Choroid plexus epithelial cell (primary cell): ENCODE results near the gene PRKX.
"Not testable (repeated sequence)": the region's sequence is repeated elsewhere in the genome, so short reads cannot be mapped to it uniquely, and the experiment has no call there.

Source experiments
- DNase-seq: peaks from one replicate; pipeline ENCODE4 v3.0.0-alpha.2; 2010; ENCODE audit warnings: low read depth
- H3K4me3 ChIP-seq: 2 replicates; pipeline ENCODE4 v1.5.1; 2011; ENCODE audit warnings: low read depth, mild to moderate bottlenecking, control low read depth, low read length, moderate library complexity
- TF ChIP-seq, protein P1 (sequence below): conservative IDR thresholded peaks from 2 replicates; pipeline ENCODE4 v1.5.1; 2011; ENCODE audit warnings: low read depth, mild to moderate bottlenecking, control low read depth, inconsistent platforms, low read length, moderate library complexity

Gene PRKX

DNA sequence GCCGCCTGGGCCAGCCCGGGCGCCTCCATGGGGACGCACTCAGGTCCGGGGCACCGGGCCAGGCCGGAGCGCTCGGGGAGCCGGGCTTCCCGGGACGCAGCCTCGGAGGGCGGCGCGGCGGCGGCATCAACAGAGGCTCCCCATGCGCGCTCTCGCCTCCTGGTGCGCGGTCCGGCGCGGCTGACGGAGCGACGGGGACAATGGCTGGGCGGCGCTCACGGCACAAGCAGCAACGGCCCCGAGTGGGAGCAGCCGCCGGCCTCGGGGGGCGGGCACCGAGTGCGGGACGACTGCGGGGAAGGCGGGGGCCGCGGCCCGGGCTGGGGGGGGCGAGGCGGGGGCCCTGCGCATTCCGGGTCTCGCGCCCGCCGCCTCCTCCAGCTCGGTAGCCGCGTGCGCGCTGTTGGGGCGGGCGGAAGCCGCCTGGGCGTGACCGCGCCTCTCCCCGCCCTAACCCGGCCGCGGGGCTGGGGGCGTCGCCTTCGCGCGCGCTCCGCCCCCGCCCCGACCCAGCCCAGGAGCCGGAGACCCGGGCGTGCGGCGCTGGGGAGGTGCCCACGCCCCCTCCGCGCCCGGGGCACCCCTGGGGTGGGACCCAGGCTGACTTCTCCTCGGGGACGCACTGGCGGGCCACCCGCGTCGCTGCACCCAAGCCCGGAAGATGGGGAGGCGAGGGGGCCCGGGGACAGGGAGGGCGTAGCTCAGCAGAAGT, at the start of gene PRKX:
PRKX (minus strand) TSS at position 425 of the 712 bp plus-strand sequence; CDS start at position 29, 396 bp downstream.
- TF ChIP-seq, protein P1, sequence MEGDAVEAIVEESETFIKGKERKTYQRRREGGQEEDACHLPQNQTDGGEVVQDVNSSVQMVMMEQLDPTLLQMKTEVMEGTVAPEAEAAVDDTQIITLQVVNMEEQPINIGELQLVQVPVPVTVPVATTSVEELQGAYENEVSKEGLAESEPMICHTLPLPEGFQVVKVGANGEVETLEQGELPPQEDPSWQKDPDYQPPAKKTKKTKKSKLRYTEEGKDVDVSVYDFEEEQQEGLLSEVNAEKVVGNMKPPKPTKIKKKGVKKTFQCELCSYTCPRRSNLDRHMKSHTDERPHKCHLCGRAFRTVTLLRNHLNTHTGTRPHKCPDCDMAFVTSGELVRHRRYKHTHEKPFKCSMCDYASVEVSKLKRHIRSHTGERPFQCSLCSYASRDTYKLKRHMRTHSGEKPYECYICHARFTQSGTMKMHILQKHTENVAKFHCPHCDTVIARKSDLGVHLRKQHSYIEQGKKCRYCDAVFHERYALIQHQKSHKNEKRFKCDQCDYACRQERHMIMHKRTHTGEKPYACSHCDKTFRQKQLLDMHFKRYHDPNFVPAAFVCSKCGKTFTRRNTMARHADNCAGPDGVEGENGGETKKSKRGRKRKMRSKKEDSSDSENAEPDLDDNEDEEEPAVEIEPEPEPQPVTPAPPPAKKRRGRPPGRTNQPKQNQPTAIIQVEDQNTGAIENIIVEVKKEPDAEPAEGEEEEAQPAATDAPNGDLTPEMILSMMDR = no peak
- peak within 1 kb of the TSS; percentile 65 for H3K4me3 ChIP-seq
- peak; percentile 41 for DNase-seq

DNA sequence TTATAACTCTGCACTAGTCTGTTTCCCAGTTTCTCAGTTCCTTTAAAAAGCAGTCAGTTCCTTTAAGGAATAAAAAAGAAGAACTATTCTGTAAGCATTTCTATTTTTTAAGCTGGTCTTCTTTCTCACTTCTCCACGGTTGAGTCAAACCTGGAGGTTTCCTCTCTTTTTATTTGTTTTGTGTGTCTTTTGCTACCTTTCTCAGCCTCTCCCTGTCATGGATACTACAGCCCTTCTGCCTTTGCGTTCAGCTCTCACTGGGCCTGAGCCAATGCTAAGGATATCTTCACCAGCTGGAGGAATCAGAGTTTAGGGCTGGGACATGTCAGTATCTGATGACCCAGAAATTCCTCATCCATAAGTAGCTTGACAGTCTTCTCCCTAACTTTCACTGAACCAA, 49.7 kb upstream of the PRKX start:
- DNase-seq = no peak
- TF ChIP-seq, protein P1 = no peak
- no peak overlapping the region for H3K4me3 ChIP-seq

DNA sequence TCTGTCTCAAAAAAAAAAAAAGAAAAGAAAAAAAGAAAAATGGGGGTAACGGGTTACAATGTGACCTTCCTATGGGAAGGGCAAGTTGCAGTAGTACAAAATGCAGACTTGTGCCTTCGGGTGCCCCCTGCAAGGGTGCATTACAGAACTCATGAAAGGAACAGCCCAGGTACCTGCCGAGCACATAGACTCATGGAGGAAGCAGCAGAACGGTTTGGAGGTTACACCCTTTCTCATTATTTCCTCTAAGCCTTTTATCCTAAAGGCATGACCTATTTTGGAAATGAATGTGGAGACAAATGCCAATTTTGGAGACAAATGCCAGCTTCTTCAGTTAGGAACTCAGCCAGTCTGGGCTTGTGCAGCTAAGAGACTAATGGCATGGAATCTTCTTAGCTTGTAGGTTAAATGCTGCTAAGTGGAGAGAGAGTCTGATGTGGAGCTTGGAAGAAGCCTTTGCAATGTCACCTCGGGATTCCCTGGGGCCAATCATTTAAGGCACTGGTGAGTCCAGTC, 44.1 kb upstream of the PRKX start:
- no peak overlapping the region for H3K4me3 ChIP-seq
- TF ChIP-seq, protein P1 = no peak

DNA sequence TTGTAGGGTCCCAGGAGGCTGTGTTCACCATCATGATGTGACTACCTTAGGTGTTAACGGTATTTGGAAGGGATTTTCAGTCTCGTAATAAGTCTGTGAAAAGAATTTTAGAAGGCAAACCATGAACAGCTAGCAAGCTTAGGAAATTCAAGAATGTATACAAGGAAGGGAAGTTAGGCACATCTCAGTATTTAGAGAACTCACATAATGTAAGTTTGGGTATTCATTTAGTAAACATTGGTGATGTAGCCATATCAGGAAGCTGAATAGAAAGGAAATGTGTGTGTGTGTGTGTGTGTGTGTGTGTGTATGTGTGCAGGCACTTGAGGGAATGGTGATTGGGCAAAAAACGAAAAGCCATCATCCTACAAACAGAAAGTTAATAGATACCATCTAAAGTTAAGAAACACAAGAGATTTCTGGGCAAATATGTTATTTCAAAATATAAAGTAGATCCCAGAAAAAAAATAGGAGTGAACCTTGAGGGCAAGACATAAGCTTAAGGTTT, 34.7 kb upstream of the PRKX start:
- DNase-seq = no peak
- H3K4me3 ChIP-seq = no peak overlapping the region
- TF ChIP-seq, protein P1 = no peak

More for the DNA sequence above, 44.1 kb upstream of the PRKX start:
- no peak for DNase-seq

DNA sequence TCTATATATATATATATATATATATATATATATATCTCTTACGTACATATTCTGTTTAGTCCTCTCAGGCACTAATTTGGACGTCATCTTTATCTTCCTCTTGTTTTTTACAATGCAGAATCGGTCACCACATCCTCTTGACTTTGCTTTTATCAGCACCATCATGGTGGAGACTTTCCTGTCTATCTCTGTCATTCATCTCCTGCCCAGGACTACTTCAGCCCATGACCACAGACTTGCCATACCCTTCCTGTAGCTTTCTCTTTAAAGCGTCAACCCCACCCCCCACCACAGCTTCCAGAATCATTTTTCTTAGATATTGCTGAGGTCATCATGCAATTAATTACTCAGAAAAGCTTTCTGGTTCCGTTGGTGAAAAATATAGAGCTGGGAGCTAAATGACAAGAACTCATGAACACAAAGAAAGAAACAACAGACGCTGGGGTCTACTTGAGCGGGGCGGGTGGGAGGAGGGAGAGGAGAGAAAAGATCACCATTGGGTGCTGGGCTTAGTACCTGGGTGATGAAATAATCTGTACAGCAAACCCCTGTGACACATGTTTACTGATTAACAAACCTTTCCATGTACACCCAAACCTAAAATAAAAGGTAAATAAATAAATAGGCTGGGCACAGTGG, 30.5 kb upstream of the PRKX start:
- TF ChIP-seq, protein P1 = no peak
- DNase-seq = no peak
- H3K4me3 ChIP-seq = no peak overlapping the region

DNA sequence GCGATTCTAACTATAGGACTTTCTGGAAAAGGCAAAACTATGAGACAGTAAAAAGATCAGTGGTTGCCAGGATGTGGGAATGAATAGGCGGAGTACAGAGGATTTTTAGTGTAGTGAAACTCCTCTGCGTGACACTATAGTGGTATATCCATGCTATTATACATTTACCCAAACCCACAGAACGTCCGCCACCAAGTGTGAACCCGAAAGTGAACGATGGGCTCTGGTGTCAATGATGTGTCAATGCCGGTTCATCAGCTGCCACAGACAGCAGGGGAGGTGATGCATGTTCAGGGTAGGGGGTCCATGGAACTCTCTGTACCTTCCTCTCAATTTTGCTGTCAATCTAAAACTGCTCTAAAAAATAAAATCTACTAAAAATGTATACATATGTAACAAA, 27.5 kb upstream of the PRKX start:
- DNase-seq, H3K4me3 ChIP-seq: not testable (repeated sequence)

DNA sequence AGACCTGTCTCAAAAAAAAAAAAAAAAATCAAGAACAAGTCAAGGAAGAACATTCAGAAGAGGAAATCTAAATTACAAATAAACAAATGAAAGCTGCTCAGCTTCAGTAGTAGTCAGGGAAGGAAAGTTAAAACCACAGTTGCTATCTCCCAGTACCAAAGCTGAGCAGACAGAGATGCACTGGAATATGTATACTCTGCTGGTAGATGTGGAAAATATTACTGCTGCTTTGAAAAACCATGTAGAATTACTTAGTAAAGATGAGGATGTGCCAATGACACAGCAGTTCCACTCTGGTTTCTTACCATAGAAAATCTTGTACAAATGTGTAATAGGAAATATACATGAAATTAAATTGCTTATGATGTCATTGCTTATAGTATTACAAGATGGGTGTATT, 25.1 kb upstream of the PRKX start:
- no peak for DNase-seq
- no peak overlapping the region for H3K4me3 ChIP-seq
- TF ChIP-seq, protein P1 = no peak

DNA sequence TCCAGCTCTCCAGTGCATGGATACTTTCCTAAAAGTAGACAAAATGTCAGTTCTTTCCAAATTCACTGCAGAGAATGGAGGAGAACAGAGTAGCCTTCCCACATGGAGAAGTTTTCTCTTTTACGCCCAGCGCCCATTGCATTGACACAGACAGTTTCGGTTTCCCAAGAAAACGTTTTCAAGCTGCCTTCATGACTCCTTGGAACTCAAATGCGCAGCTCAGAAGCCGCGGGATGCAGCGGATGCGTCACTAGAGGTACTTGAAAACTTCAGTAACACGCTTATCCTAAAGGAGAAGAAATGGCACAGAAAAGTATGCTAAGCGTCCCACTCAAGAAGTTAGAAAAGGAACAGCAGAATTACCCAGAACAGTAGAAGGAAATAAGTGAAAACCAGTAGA, 23.1 kb upstream of the PRKX start:
- H3K4me3 ChIP-seq, DNase-seq: not testable (repeated sequence)

DNA sequence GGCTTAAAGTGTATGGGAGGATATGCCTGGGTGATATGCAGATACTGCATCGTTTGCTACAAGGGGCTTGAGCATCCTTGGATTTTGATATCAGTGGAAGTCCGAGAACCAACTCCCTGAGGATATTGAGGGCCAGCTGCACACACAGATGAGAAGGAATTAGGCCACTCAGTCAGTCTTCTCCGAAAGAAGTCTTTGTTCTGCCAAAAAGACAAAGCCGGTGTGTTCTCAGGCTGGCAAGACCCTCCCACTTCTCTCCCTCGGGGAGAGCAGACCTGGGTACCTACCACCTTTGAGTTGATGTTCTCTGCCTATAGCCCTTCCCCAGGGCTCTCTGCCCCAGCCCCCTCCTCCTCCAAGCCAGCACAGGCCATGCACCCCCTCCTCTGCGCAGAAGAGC, 22.4 kb upstream of the PRKX start:
- not testable (repeated sequence) for H3K4me3 ChIP-seq

DNA sequence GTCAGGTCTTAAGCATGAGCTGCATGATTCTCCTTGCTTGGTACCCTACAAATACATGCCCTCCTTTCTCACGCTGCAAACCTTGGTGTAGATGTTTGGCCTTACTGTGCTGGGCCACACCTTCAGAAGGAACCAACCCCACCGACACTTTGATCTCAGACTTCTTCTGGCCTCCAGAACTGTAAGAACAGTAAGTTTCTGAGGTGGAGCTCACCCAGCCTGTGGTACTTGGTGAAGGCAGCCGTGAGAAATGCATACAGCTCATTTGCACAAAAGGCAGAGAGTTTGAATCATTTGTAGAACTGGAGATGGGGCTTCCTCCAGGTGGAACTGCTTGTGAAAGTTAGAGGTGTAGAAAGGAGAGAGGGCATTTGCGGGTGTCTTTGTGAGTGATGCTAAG, 21.0 kb upstream of the PRKX start:
- not testable (repeated sequence) for H3K4me3 ChIP-seq, DNase-seq

More for the DNA sequence above, 22.4 kb upstream of the PRKX start:
- DNase-seq = not testable (repeated sequence)
